HL-60/S4 treated with phorbol 12-myristate 13-acetate at 8.2 ng/mL for 4 days and 3 days (cell line): ENCODE measurements around the gene ARHGAP22.

Experiments
- in situ Hi-C: fragments of 300-500 bp; cut with MboI; formaldehyde crosslinking; loops from 2 replicates; pipeline ENCODE4 v1.15.0; 2022; ENCODE audit warnings: low sequenced_read_pairs

Gene ARHGAP22

GRCh38 chr10:48608976-48609375 lies 4.1 kb upstream of the ARHGAP22 start:
- in situ Hi-C loops, result no loop called here

- in situ Hi-C loops, result no loop called here
These were observed 3.4 kb upstream of the ARHGAP22 start for GRCh38 chr10:48608279-48608681.

DNA sequence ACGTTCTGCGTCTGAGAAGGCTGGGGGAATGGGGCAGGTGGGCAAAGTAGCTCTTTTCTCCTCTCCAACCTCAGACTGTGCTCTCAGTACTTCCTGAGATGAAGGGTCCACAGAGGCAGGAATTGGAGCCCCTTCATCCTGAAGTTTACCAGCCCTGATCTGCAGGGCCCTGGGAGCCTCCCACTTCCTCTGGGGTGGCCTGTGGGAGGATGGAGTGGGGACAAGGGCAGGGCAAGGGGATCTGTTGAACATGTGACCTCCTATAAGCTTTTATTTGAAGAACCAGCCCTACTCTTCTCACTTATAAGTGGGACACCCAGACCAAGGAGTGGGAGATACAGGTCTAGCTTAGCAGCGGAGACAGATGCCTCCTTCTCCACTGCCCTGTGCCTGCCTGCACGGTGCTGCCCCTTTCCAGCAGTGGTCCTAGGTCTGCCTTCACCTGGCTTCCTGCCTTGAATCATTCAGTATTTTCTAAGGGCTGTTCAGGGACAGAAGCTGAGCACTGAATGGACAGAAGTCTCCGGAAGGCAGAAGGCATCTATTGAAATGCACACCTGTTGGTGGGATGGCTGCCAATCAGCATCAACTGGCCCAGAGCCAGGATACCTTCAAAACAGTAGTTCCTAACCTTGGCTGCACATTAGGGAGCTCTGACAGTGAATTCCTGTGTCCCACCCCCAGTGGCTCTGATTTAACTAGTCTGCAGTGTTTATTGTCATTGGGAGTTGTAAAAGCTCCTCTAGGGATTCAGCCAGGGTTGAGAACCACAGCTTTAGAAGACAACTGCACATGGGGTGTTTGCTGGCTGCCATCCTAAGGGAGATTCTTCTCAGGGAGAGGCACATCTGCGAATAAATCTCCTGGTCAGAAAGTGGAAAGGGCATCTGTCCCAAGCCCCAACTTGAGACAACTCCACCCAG lies 2.7 kb upstream of the ARHGAP22 start:
- in situ Hi-C loops, result no loop called here

DNA sequence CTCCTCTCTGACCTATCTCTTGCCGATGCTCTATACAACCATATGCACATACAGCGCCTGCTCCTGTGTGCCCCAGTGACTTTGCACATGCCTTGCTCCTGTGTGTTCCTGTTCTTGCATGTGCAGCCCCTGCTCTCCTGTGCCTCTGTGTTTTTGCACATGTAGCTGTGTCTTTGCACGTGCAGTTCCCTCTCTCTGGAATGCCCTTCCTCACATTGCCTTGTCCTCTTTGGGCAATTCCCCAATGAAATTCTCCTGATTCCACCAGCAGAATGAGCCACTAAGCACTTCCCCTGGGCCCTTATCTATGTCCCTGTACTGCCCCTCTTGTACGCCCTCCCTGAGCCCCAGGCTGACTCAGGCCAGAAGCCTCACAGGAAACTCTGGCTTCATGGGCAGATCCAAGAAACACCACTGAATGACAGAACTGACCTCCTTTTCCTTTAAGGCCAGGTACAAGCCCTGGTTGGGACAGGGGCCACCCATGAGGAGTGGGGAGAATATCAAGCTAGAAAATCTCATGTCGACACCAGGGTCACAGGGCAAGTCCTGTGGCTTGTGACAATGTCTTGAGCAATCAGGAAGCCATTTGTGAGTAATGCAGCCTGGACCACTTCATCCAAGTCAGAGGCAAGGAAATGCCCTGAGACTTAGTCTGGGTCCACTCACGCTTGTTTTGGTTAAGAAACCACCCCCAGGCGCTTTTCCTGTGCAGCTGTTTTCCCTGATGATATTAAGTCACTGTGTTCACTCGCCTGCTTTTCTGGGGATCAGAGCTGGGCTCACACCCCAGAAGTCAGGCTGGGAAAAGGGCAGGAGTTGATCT lies 1.9 kb upstream of the ARHGAP22 start:
- in situ Hi-C loops, result no loop called here

DNA sequence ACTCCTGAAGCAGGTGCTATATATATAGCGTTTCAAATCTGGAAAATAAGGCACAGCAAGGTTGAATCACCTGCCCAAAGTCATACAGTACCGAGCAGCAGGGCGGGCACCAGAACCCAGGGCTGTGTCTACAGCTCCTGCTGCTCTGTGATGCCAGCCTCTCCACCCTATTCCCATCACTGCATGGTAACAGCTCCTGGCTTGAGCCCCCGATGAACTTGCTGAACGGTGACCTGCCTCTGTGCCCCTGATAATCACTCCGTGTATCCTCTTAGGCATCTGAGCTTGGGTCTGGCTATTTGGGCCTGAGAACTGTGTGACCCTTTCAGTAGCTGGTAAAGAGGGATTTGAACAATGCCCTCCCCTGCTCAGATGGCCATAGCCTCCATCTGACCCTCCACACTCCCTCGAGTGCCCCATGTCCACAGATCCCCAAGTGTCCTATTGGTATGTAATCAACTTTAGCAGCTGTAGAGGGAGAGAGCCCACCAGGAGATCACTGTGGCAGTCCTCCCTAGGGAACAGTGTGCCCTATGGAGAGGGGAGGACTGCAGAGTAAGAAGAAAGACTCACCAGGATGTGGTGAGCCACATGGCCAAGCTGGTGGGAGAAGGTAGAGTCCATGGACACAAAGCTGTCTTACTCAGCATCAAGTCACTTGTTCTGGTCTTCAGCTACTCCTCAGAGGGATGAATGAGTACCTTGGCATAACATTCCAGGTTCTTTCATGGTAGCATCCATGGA lies 1.1 kb upstream of the ARHGAP22 start:
- in situ Hi-C loops, result no loop called here

DNA sequence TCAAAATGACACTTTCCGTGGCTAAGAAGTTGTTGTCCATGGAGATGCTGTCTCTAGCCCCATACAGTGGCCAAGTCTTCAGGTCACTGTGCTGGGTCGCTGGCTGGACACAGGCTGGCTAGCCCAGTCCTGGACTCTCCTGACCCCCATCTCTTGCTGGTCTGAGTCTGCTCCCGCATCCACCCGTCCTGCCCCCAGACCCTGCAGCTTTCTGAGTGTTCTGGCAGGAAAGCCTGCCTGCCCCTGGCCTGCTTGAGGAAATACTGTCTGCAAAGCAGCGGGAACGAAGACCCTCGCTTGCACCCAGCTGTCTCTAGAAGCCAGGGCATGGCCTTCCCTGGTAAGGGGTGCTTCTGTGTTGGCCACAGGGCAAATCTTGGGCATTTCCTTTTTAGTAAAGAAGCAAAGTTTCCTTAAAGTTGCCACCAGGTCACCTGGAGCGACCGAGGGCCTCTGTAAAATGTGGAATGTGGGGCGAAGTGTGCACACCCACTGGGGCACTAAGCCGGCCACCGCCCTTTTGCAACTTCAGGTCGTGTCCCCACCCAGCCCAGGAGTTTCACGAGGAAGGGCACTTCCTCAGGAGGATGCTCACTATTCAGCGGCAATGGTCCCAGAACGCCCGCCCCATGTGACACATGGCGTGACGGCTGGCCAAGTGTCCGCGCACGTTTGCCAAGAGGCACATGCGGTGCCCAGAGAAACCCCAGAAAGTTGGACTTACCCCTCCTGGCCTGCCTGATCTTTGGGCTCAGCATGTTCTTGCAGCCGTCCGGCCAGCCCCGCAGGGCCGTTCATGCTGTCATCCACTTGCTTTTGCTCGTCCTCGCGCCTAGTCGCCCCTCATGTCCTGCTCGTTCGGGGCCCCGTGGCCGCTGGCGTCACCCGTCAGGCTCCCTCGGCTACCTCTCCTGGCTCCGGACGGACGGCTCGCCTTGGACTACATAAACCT lies 558 bp downstream of the ARHGAP22 start:
- in situ Hi-C loops, result no loop called here

DNA sequence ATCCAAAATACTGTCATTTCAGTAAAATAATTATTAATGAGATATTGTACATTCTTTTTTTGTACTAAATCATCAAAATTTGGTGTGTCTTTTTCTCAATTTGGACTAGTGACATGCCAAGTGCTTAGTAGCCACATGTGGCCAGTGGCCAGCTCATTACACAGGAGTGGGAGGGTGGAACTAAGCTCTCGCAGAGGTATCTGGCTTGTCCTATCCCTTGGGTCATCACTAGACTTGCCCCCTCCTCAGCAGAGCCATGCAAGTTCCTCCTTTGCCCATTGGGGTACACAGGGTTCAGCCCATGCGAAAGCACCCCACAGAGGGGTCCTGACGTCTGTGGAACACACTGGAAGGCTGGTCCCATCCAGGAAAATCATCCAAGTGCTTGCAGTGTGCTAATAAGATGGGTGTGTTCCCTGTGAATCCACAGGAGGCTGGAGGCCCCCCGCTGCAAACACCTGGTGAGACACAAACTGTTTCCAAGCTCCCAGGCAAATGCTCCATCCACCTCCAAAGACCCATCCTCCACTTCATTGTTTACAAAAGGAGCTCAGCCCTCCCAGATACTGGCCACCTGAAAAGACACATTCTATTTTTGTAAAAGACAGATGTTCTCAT lies 1.3 kb downstream of the ARHGAP22 start:
- in situ Hi-C loops, result no loop called here

DNA sequence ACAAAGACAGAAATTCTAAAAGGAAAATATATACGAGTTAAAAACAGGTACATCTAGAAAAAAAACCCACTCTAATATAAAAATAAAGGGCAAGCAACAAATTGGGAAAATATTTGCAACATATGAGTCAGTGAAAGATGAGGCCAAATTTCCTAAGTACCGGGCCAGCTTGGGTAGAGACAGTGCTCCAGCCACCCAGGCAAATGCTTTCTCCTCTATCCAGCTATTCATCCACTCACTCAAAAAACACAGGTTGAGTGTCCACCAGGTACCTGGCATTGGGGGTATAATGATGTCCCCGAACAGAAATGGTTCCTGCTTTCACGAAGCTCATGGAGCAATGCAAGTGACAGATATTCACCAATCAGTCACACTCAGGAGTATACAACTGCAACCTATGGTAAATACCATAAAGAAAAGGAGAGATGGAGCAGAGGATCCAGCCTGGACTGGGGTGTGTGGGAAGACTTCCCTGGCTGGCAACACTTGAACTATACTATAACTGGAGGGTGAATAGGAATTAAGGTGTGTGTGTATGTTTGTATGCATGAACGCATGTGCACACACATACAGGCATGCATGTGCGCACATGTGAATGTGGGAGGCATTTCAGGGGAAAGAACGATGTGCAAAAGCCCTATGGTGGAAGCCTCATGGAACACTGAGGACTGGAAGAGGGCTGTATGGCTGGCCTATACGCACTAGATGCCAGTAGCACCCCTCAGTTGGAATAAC lies 2.3 kb downstream of the ARHGAP22 start:
- in situ Hi-C loops, result no loop called here

DNA sequence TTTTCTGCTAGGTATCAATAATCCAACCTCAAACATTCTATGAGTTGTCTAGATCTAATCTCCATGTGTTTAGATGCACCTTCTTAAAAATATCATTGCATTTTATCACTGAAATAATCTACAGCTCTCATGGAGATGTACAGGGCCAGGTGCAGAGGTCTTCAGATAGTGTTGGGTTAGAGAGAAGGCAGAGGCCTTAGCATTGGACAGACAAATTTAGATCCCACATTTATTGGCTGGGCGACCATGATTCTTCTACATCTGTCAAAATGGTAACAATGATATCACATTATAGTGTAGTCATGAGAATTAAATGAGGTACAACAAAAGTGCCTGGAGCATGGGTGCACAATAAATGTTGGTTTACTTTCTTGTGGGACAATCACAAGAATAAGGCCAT lies 3.1 kb downstream of the ARHGAP22 start:
- in situ Hi-C loops, result no loop called here

DNA sequence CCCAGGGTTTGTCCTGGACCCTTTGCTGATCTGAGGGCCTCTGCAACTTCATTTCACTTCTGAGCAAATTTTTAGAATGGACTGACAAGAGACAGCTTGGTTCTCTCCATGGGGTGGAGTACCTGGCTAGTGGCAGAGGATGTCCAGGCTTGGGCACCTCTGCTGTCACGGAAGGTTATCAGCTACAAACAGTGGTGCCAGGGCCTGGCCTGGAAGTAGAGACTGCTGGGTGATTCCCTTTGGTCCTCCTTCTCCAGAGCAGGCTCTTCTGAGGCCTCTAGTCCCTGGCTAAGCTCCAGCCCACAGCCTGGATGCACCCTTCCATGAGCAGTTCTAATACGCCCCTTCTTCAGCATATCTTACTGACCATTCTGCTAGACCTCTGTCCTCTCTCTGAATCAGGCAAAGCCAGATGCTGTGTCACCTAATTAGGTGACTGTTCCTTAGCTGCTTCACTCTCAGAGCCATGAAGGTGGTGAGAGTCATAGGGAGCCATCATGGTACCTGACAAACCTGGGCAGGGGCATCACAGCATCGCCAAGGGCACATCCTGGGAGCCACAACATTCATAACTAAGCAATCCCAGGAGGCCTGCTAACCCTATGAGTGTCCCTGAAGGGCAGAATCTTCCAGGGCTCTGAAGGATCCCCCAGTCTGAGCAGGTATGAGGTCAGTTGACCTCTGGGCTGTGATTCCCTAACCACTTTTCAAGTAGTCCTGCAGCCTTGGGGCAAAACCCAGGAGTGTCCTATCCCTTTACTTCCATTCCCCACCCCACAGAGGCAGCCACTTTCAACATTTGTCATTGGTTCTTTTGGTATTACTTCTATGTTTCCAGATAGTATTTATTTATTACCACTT lies 4.0 kb downstream of the ARHGAP22 start:
- in situ Hi-C loops, result no loop called here

GRCh38 chr10:48599830-48600134 lies 5.1 kb downstream of the ARHGAP22 start:
- in situ Hi-C loops, result no loop called here

DNA sequence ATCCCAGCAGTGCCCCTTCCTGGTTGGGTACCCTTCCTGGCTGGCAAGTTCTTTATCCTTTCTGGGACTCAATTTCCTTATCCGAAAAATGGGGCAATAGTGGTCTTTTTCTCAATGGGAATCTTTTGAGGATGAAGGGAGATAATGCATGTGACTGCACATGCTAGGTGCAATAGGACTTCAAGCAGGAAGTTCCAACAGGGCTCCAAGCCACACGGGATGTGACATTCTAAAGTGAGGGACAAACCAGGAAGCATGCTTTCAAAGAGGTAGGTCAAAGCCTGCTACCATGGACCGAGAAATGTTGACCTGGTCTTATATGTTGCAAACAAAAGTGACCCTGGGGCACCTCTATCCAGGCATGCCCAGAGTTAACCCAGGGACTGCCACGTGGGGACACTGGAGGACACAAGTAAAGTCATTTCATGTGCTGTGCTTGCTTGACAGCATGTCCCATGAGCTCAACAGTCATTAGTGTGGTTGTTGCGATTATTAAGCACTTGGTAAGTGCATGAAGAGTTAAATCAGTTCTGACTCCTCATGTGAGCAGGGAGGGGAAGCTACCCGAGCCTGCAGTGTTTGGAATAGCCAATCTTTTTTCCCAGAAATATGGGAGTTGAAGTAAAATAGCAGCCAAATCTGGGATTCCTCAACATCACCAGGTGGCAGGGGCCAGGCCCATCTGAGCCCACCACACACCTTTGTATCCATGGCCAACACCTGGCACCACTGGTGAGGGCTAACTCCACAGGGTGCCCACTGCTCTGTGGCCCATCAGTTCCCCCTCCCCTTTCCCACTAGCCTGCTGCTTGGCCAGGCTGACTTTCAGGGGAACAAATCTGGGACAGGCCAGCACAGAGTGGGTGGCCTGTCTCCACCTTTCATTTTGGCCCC lies 5.7 kb downstream of the ARHGAP22 start:
- in situ Hi-C loops, result no loop called here

GRCh38 chr10:48598243-48598935 lies 6.5 kb downstream of the ARHGAP22 start:
- in situ Hi-C loops, result no loop called here

- in situ Hi-C loops, result no loop called here
These were observed 9.3 kb downstream of the ARHGAP22 start for GRCh38 chr10:48595539-48595932.

- in situ Hi-C loops, result no loop called here
These were observed 9.9 kb downstream of the ARHGAP22 start for GRCh38 chr10:48594803-48595538.

DNA sequence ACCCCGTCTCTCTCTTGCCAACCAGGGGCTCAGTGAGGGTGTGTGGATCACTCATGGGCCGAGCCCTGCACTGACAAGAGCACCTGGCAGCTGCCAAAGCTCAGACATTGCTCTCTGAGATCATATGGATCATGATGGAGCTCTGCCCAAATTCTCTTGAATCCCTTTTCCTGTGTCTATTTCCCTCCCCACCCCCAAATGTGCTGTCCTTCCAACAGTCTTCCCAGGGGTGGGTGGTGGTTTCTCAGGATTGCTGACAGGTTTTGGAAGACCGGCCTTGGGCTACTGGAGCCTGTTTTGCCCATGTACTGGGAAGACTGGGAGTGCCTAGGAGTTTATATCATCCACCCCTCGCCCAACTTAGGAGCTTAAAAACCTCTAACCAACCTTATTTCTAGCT lies 10.5 kb downstream of the ARHGAP22 start:
- in situ Hi-C loops, result no loop called here
